ENCODE measurements around the gene SH2D3A. TPM values are rescaled to one million over a fixed set of nuclear protein-coding genes. Genes with fewer than 3 reads are reported as not detected.

Gene SH2D3A
- total RNA-seq, 2 experiments from 2014 or later = 39.2 to 41.3 TPM

GRCh38 chr19:6788896-6789295 lies 21.7 kb upstream of the SH2D3A start:
- peak overlapping the region; percentile 42 for H3K4me3 Mint-ChIP-seq
- H3K4me1 Mint-ChIP-seq (ENCODE audit: low read depth) = peaks cover 69% of the 10 kb centered on the region
- H3K27ac Mint-ChIP-seq = peak overlapping the region; percentile 79
- no peaks in the 10 kb centered on the region for H3K9me3 ChIP-seq (ENCODE audit: control insufficient read depth in 1 of 2, insufficient read depth in 1 of 2, low read length in 2 of 2)
- no peaks in the 10 kb centered on the region for H3K27me3 Mint-ChIP-seq
- H3K4me3 ChIP-seq (ENCODE audit: low read length) = no peak overlapping the region
- no peaks in the 10 kb centered on the region for H3K27me3 ChIP-seq (ENCODE audit: control insufficient read depth in 1 of 2, insufficient read depth in 2 of 2, low read length in 2 of 2)
- H3K4me1 ChIP-seq (ENCODE audit: insufficient read depth, low read length) = peaks cover 56% of the 10 kb centered on the region
- H3K36me3 Mint-ChIP-seq (ENCODE audit: low read depth) = peaks cover 79% of the 10 kb centered on the region
- peaks cover 45% of the 10 kb centered on the region for H3K36me3 ChIP-seq (ENCODE audit: insufficient read depth, low read length)
- ATAC-seq (ENCODE audit: poor library complexity) (no peak), DNase-seq (no peak)
- CTCF ChIA-PET = no interaction called here
- intact Hi-C loops (cut with DNase I, micrococcal nuclease) = no loop called here
- H3K27ac ChIP-seq (ENCODE audit: low read depth in 1 of 2, low read length in 2 of 2) = peak overlapping the region in 1 of 2 donors; percentile 4
- POLR2A ChIA-PET = no interaction called here
- no peaks in the 10 kb centered on the region for H3K9me3 Mint-ChIP-seq
- no peak for TF ChIP-seq CTCF (IDR thresholded peaks at IDR 0.05)

GRCh38 chr19:6787393-6787792 lies 20.2 kb upstream of the SH2D3A start:
- Mint-ChIP-seq H3K4me3 (no peak overlapping the region), H3K4me1 (ENCODE audit: low read depth) (peaks cover 64% of the 10 kb centered on the region), H3K36me3 (ENCODE audit: low read depth) (peaks cover 77% of the 10 kb centered on the region), H3K9me3 (no peaks in the 10 kb centered on the region), H3K27me3 (no peaks in the 10 kb centered on the region), H3K27ac (peak overlapping the region; percentile 27)
- Histone ChIP-seq H3K4me1 (ENCODE audit: insufficient read depth, low read length) (peaks cover 52% of the 10 kb centered on the region), H3K36me3 (ENCODE audit: insufficient read depth, low read length) (peaks cover 39% of the 10 kb centered on the region), H3K27ac (ENCODE audit: low read depth in 1 of 2, low read length in 2 of 2) (no peak overlapping the region), H3K4me3 (ENCODE audit: low read length) (no peak overlapping the region), H3K27me3 (ENCODE audit: control insufficient read depth in 1 of 2, insufficient read depth in 2 of 2, low read length in 2 of 2) (no peaks in the 10 kb centered on the region), H3K9me3 (ENCODE audit: control insufficient read depth in 1 of 2, insufficient read depth in 1 of 2, low read length in 2 of 2) (no peaks in the 10 kb centered on the region)
- ChIA-PET CTCF (no interaction called here), POLR2A (interaction anchor here (0.7 kb wide), 1 partner anchor 14 kb away, joined by 3 read pairs; no protein-coding TSS in a partner anchor)
- TF ChIP-seq CTCF (IDR thresholded peaks at IDR 0.05) = no peak
- ATAC-seq (ENCODE audit: poor library complexity) (no peak), DNase-seq (no peak)
- intact Hi-C loops (cut with DNase I, micrococcal nuclease) = no loop called here

- no peaks in the 10 kb centered on the region for H3K27me3 Mint-ChIP-seq
- intact Hi-C loops (cut with DNase I, micrococcal nuclease) = no loop called here
- ATAC-seq (ENCODE audit: poor library complexity) (no peak), DNase-seq (no peak)
- no peak for TF ChIP-seq CTCF (IDR thresholded peaks at IDR 0.05)
- H3K36me3 ChIP-seq (ENCODE audit: insufficient read depth, low read length) = peaks cover 57% of the 10 kb centered on the region
- no peak overlapping the region for H3K27ac ChIP-seq (ENCODE audit: low read depth in 1 of 2, low read length in 2 of 2)
- peaks cover 64% of the 10 kb centered on the region for H3K4me1 Mint-ChIP-seq (ENCODE audit: low read depth)
- H3K9me3 ChIP-seq (ENCODE audit: control insufficient read depth in 1 of 2, insufficient read depth in 1 of 2, low read length in 2 of 2) = no peaks in the 10 kb centered on the region
- H3K27ac Mint-ChIP-seq = peak overlapping the region; percentile 47
- no peaks in the 10 kb centered on the region for H3K9me3 Mint-ChIP-seq
- peak overlapping the region; percentile 4 for H3K4me3 Mint-ChIP-seq
- ChIA-PET POLR2A (interaction anchor here (1.5 kb wide), 1 partner anchor 22 kb away, joined by 5 read pairs; no protein-coding TSS in a partner anchor), CTCF (interaction anchor here (1.1 kb wide), 1 partner anchor 12 kb away, joined by 3 read pairs; the partner anchor contains the start of gene SH2D3A)
- no peak overlapping the region for H3K4me3 ChIP-seq (ENCODE audit: low read length)
- no peaks in the 10 kb centered on the region for H3K27me3 ChIP-seq (ENCODE audit: control insufficient read depth in 1 of 2, insufficient read depth in 2 of 2, low read length in 2 of 2)
- peaks cover 70% of the 10 kb centered on the region for H3K36me3 Mint-ChIP-seq (ENCODE audit: low read depth)
- peaks cover 60% of the 10 kb centered on the region for H3K4me1 ChIP-seq (ENCODE audit: insufficient read depth, low read length)
Observed at GRCh38 chr19:6779206-6779605, 12.0 kb upstream of the SH2D3A start.
